SK-N-SH treated with all-trans-retinoic acid at 6 μM for 48 hours (cell line): ENCODE measurements around the gene DNAAF5.

ENCODE experiments used
- ARNTL ChIP-seq: fragments of 450-650 bp; formaldehyde crosslinking; IDR thresholded peaks from 2 replicates; pipeline ENCODE4 v1.5.0; 2020; ENCODE audit warnings: low read depth, mild to moderate bottlenecking, moderate library complexity, borderline replicate concordance
- CSDC2 ChIP-seq: fragments of 250-450 bp; sonication (Bioruptor Pico); IDR thresholded peaks from 2 replicates; pipeline ENCODE4 v1.5.0; 2020; ENCODE audit warnings: mild to moderate bottlenecking, moderate library complexity
- ESRRG ChIP-seq: fragments of 250-450 bp; sonication (Bioruptor Pico); IDR thresholded peaks from 2 replicates; pipeline ENCODE4 v1.6.1; 2021; ENCODE audit warnings: mild to moderate bottlenecking
- GLIS3 ChIP-seq: fragments of 250-450 bp; sonication (Bioruptor Pico); IDR thresholded peaks from 2 replicates; pipeline ENCODE4 v1.5.0; 2020; ENCODE audit warnings: mild to moderate bottlenecking, moderate library complexity
- ISL1 ChIP-seq: fragments of 250-450 bp; sonication (Bioruptor Pico); IDR thresholded peaks from 2 replicates; pipeline ENCODE4 v2.1.2; 2022; ENCODE audit warnings: mild to moderate bottlenecking, moderate library complexity
- PATZ1 ChIP-seq: fragments of 250-450 bp; sonication (Bioruptor Pico); IDR thresholded peaks from 2 replicates; pipeline ENCODE4 v1.8.0; 2020; ENCODE audit warnings: mild to moderate bottlenecking, moderate library complexity, borderline replicate concordance
- TCF4 ChIP-seq: fragments of 250-450 bp; sonication (Bioruptor Pico); IDR thresholded peaks from 2 replicates; pipeline ENCODE4 v1.8.0; 2021; ENCODE audit warnings: mild to moderate bottlenecking, moderate library complexity, borderline replicate concordance
- TOX ChIP-seq: fragments of 250-450 bp; sonication (Bioruptor Pico); IDR thresholded peaks from 2 replicates; pipeline ENCODE4 v1.8.0; 2021; ENCODE audit warnings: mild to moderate bottlenecking, moderate library complexity, borderline replicate concordance
- ZFP3 ChIP-seq: fragments of 250-450 bp; sonication (Bioruptor Pico); IDR thresholded peaks from 2 replicates; pipeline ENCODE4 v1.5.0; 2020; ENCODE audit warnings: mild to moderate bottlenecking, moderate library complexity
- TF ChIP-seq, protein P1 (sequence below): fragments of 250-450 bp; sonication (Bioruptor Pico); IDR thresholded peaks from 2 replicates; pipeline ENCODE4 v1.5.1; 2020; ENCODE audit warnings: low read depth, mild to moderate bottlenecking, moderate library complexity
- TF ChIP-seq, protein P2 (sequence below): fragments of 250-450 bp; sonication (Bioruptor Pico); IDR thresholded peaks from 2 replicates; pipeline ENCODE4 v1.5.0; 2020; ENCODE audit warnings: mild to moderate bottlenecking, moderate library complexity

- TF ChIP-seq, protein P1, sequence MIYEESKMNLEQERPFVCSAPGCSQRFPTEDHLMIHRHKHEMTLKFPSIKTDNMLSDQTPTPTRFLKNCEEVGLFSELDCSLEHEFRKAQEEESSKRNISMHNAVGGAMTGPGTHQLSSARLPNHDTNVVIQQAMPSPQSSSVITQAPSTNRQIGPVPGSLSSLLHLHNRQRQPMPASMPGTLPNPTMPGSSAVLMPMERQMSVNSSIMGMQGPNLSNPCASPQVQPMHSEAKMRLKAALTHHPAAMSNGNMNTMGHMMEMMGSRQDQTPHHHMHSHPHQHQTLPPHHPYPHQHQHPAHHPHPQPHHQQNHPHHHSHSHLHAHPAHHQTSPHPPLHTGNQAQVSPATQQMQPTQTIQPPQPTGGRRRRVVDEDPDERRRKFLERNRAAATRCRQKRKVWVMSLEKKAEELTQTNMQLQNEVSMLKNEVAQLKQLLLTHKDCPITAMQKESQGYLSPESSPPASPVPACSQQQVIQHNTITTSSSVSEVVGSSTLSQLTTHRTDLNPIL (CRISPR knock-in tag): no peak
- no peak for TF ChIP-seq GLIS3
- TF ChIP-seq ARNTL: no peak
- TF ChIP-seq PATZ1 (CRISPR knock-in tag): no peak
- no peak for TF ChIP-seq ISL1 (CRISPR knock-in tag)
- no peak for TF ChIP-seq ESRRG (CRISPR knock-in tag)
- no peak for TF ChIP-seq ZFP3 (CRISPR knock-in tag)
- no peak for TF ChIP-seq TOX
- TF ChIP-seq, protein P2, sequence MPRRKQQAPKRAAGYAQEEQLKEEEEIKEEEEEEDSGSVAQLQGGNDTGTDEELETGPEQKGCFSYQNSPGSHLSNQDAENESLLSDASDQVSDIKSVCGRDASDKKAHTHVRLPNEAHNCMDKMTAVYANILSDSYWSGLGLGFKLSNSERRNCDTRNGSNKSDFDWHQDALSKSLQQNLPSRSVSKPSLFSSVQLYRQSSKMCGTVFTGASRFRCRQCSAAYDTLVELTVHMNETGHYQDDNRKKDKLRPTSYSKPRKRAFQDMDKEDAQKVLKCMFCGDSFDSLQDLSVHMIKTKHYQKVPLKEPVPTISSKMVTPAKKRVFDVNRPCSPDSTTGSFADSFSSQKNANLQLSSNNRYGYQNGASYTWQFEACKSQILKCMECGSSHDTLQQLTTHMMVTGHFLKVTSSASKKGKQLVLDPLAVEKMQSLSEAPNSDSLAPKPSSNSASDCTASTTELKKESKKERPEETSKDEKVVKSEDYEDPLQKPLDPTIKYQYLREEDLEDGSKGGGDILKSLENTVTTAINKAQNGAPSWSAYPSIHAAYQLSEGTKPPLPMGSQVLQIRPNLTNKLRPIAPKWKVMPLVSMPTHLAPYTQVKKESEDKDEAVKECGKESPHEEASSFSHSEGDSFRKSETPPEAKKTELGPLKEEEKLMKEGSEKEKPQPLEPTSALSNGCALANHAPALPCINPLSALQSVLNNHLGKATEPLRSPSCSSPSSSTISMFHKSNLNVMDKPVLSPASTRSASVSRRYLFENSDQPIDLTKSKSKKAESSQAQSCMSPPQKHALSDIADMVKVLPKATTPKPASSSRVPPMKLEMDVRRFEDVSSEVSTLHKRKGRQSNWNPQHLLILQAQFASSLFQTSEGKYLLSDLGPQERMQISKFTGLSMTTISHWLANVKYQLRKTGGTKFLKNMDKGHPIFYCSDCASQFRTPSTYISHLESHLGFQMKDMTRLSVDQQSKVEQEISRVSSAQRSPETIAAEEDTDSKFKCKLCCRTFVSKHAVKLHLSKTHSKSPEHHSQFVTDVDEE: no peak
- no peak for TF ChIP-seq CSDC2
- TF ChIP-seq TCF4 (CRISPR knock-in tag): no peak
Observed at GRCh38 chr7:783556-784490, 57.3 kb downstream of the DNAAF5 start.
